CD4-positive, alpha-beta T cell treated with Interleukin-4 for 1 hour (primary cell): Measurements from ENCODE around the gene LMTK3.

Experiments
- DNase-seq, 2 donors: peaks; one replicate each; pipeline ENCODE4 v3.0.0-alpha.2; 2020 to 2022

Gene LMTK3

GRCh38 chr19:48443731-48444128 lies 67.9 kb downstream of the LMTK3 start:
- DNase-seq, result peak in 1 of 2 donors; percentile 5

- DNase-seq, result no peak
These were observed 68.4 kb downstream of the LMTK3 start for GRCh38 chr19:48443256-48443655.

- DNase-seq, result no peak
These were observed 69.3 kb downstream of the LMTK3 start for GRCh38 chr19:48442116-48443035.

GRCh38 chr19:48441360-48442050 lies 70.1 kb downstream of the LMTK3 start:
- no peak for DNase-seq

GRCh38 chr19:48436586-48436985 lies 75.0 kb downstream of the LMTK3 start:
- no peak for DNase-seq
